Adrenal gland (tissue), 12 donors: ENCODE measurements around the gene OR7C2. TPM values are rescaled to one million over a fixed set of nuclear protein-coding genes. Genes with fewer than 3 reads are reported as not detected.

ENCODE experiments used
- DNase-seq, 7 donors: peaks; one replicate each; pipeline ENCODE4 v3.0.0-alpha.2; 2019 to 2020
- H3K27ac ChIP-seq, 5 donors: fragments of 200-600 bp; sonication (generic) in 4 of 5; 1 replicate in 3 of 5; 2 replicates in 2 of 5; pipeline versions ENCODE4 v1.5.1 to v1.8.0; 2016 to 2020; ENCODE audit warnings: mild to moderate bottlenecking in 1 of 5
- H3K27me3 ChIP-seq: fragments of 200-600 bp; 2 replicates; pipeline ENCODE4 v1.8.0; 2021
- H3K36me3 ChIP-seq, 2 donors: fragments of 200-600 bp; replicated peaks in 1 of 2; 1 replicate in 1 of 2; 2 replicates in 1 of 2; pipeline versions ENCODE4 v1.5.1 to v1.8.0; 2018 to 2022
- H3K4me1 ChIP-seq, 2 donors: fragments of 200-600 bp; replicated peaks in 1 of 2; 1 replicate in 1 of 2; 2 replicates in 1 of 2; pipeline versions ENCODE4 v1.5.1 to v1.8.0; 2018 to 2021
- H3K4me3 ChIP-seq, 4 donors: fragments of 200-600 bp; sonication (generic) in 3 of 4; one replicate each; pipeline ENCODE4 v1.5.1; 2016 to 2018
- H3K9me3 ChIP-seq, 3 donors: fragments of 200-600 bp; sonication (generic) in 1 of 3; replicated peaks in 1 of 3; 1 replicate in 2 of 3; 2 replicates in 1 of 3; pipeline versions ENCODE4 v1.5.1 to v1.8.0; 2016 to 2021
- CTCF ChIP-seq, 6 experiments: fragments of 450-650 bp in 4 of 6; fragments of 200-600 bp in 2 of 6; sonication (generic) in 1 of 6; IDR thresholded peaks; 1 replicate in 5 of 6; 2 replicates in 1 of 6; pipeline versions ENCODE4 v1.5.1 to v1.8.0; 2016 to 2021; ENCODE audit warnings: antibody characterized with exemption in 6 of 6, mild to moderate bottlenecking in 2 of 6, moderate library complexity in 1 of 6
- POLR2A ChIP-seq, 2 donors: fragments of 450-650 bp; IDR thresholded peaks; one replicate each; pipeline ENCODE4 v1.6.1; 2017; ENCODE audit warnings: antibody characterized with exemption in 2 of 2, mild to moderate bottlenecking in 2 of 2, moderate library complexity in 1 of 2
- WGBS, 4 donors: extraction: QIAGEN DNeasy Blood & Tissue Kit in 2 of 4; methylation state at CpG; one replicate each; pipeline versions ENCODE4 v1.1.5 to v1.1.7; 2013 to 2017; 5-methylcytosine and 5-hydroxymethylcytosine counted together
- intact Hi-C, 2 donors: fragments of 100-400 bp; cut with DNase I; formaldehyde crosslinking; loops; one replicate each; pipeline versions ENCODE4 v1.14.1 to v1.15.0; 2022 to 2023
- polyA plus RNA-seq, 3 donors: library from polyadenylated mRNA; stranded (reverse); fragments of 200-250 nt in 2 of 3; fragments of 350-450 nt in 1 of 3; fragmentation: Illumina TruSeq in 1 of 3; extraction: RNeasy Lipid Tissue Mini Kit (QIAGEN cat#74804) in 1 of 3; gene quantifications; one replicate each; pipeline ENCODE4 v1.2.3, GENCODE V29; 2013 to 2014
- total RNA-seq, 9 donors: library from RNA; depleted of rRNA in 4 of 9; stranded (reverse); fragments of >200 nt in 4 of 9; fragments of 120-200 nt in 1 of 9; fragmentation: NEBNext Ultra II Directional in 1 of 9; extraction: Animal tissue kit (Norgen Biotek cat#: 25700) in 1 of 9; gene quantifications; one replicate each; pipeline versions ENCODE4 v1.1.0 to v1.2.4, GENCODE V29; 2013 to 2023
- donor health status: healthy with polysubstance abuse.
- donor health status: Bipolar disorder and iron deficiency.
- donor health status: DM: yes; HTN: yes; CAD: no.
- donor health status: DM: no; HTN: no; CAD: no.
- donor health status: DM: no; HTN: no; CAD: no.
- donor health status: DM: yes; HTN: yes; CAD: no.

OR7C2 gene
- total and polyA plus RNA-seq, 12 donors = not detected

- intact Hi-C loops = no loop called here
- H3K4me1 ChIP-seq = no peaks in the 10 kb centered on the region
- H3K36me3 ChIP-seq = no peaks in the 10 kb centered on the region
- 56 to 65% (median 61%) methylated on average over 5 of the region's 5 CpGs for WGBS, 4 donors
- no peak for DNase-seq
- peaks cover 30% of the 10 kb centered on the region for H3K27me3 ChIP-seq
- no peaks in the 10 kb centered on the region for H3K9me3 ChIP-seq
- TF ChIP-seq CTCF (IDR thresholded peaks at IDR 0.05) (no peak), POLR2A (IDR thresholded peaks at IDR 0.05) (no peak)
- no peak overlapping the region for H3K4me3 ChIP-seq
- H3K27ac ChIP-seq = no peak overlapping the region
Measured at GRCh38 chr19:14977128-14977527, 35.8 kb downstream of the OR7C2 start.

GRCh38 chr19:14978161-14978776 is 37.0 kb downstream of the OR7C2 start:
- DNase-seq = no peak
- H3K36me3 ChIP-seq = no peaks in the 10 kb centered on the region
- H3K9me3 ChIP-seq = no peaks in the 10 kb centered on the region
- no peaks in the 10 kb centered on the region for H3K4me1 ChIP-seq
- no peak overlapping the region for H3K27ac ChIP-seq
- no peak overlapping the region for H3K4me3 ChIP-seq
- TF ChIP-seq POLR2A (IDR thresholded peaks at IDR 0.05) (no peak), CTCF (IDR thresholded peaks at IDR 0.05) (no peak)
- H3K27me3 ChIP-seq = peaks cover 30% of the 10 kb centered on the region
- 52 to 73% (median 64%) methylated on average over 6 of the region's 6 CpGs for WGBS, 4 donors
- intact Hi-C loops = no loop called here

- TF ChIP-seq POLR2A (IDR thresholded peaks at IDR 0.05) = no peak
- TF ChIP-seq CTCF (IDR thresholded peaks at IDR 0.05) = no peak
- Histone ChIP-seq H3K4me1 (no peaks in the 10 kb centered on the region), H3K27ac (no peak within 1 kb of the TSS), H3K9me3 (no peaks in the 10 kb centered on the region), H3K4me3 (no peak within 1 kb of the TSS), H3K36me3 (no peaks in the 10 kb centered on the region), H3K27me3 (peaks cover 30% of the 10 kb centered on the region)
- intact Hi-C loops = no loop called here
- WGBS, 4 donors = 0 to 8% (median 2%) methylated on average over 2 to 84 of the region's 84 CpGs
- no peak for DNase-seq
Measured at GRCh38 chr19:14979476-14980255, 38.4 kb downstream of the OR7C2 start, which contains the start of gene SLC1A6. TSS of gene SLC1A6 (minus strand) at chr19:14979864. CDS start at chr19:14972910, 6,954 bp downstream.

GRCh38 chr19:14985133-14985532 is 43.8 kb downstream of the OR7C2 start:
- TF ChIP-seq CTCF (IDR thresholded peaks at IDR 0.05) (no peak), POLR2A (IDR thresholded peaks at IDR 0.05) (no peak)
- Histone ChIP-seq H3K27ac (no peak overlapping the region), H3K4me3 (no peak overlapping the region), H3K27me3 (peaks cover 10% of the 10 kb centered on the region), H3K36me3 (no peaks in the 10 kb centered on the region), H3K9me3 (no peaks in the 10 kb centered on the region), H3K4me1 (no peaks in the 10 kb centered on the region)
- 64 to 69% (median 68%) methylated on average over 5 of the region's 5 CpGs for WGBS, 4 donors
- intact Hi-C loops = no loop called here
- DNase-seq = no peak

Other genes starting within 250 kb of the OR7C2 start
- gene ADGRE2, start 162.9 kb upstream of the OR7C2 start, total RNA-seq = 10 to 100 TPM in 4 of 9 donors, 1 to 10 TPM in 4, under 1 TPM in 1; 0.11 to 47.9 (median 8.3) TPM
- 1 to 10 TPM; 1.7 to 6.4 (median 2.8) TPM for gene ADGRE2, start 162.9 kb upstream of the OR7C2 start, polyA plus RNA-seq
- gene OR7A5, start 106.3 kb upstream of the OR7C2 start, total RNA-seq = under 1 TPM in 4 of 9 donors, not detected in 5; under 0.01 to 0.41 (median 0.23) TPM
- gene OR7A5, start 106.3 kb upstream of the OR7C2 start, polyA plus RNA-seq = under 1 TPM; 0.03 to 0.16 (median 0.11) TPM
- gene OR7C1, start 106.3 kb upstream of the OR7C2 start, total RNA-seq = 1 to 10 TPM in 5 of 9 donors, under 1 TPM in 4; 0.74 to 4.7 (median 1.5) TPM
- gene OR7C1, start 106.3 kb upstream of the OR7C2 start, polyA plus RNA-seq = 1 to 10 TPM in 2 of 3 donors, under 1 TPM in 1; 0.34 to 1.3 (median 1.3) TPM
- not detected for gene OR7A10, start 92.6 kb upstream of the OR7C2 start, total RNA-seq
- gene OR7A10, start 92.6 kb upstream of the OR7C2 start, polyA plus RNA-seq = not detected
- not detected for gene OR7A17, start 55.4 kb upstream of the OR7C2 start, total RNA-seq
- not detected for gene OR7A17, start 55.4 kb upstream of the OR7C2 start, polyA plus RNA-seq
- gene SLC1A6, start 38.4 kb downstream of the OR7C2 start, total RNA-seq = under 1 TPM in 1 of 9 donors, not detected in 8; 0.11 TPM
- not detected for gene SLC1A6, start 38.4 kb downstream of the OR7C2 start, polyA plus RNA-seq
- gene CASP14, start 108.0 kb downstream of the OR7C2 start, total RNA-seq = not detected
- not detected for gene CASP14, start 108.0 kb downstream of the OR7C2 start, polyA plus RNA-seq
- gene OR1I1, start 140.7 kb downstream of the OR7C2 start, total RNA-seq = not detected
- gene OR1I1, start 140.7 kb downstream of the OR7C2 start, polyA plus RNA-seq = not detected
- gene SYDE1, start 165.9 kb downstream of the OR7C2 start, total RNA-seq = 10 to 100 TPM in 8 of 9 donors, 1 to 10 TPM in 1; 5.0 to 45.1 (median 31.2) TPM
- 10 to 100 TPM in 2 of 3 donors, 1 to 10 TPM in 1; 2.5 to 14.2 (median 11.5) TPM for gene SYDE1, start 165.9 kb downstream of the OR7C2 start, polyA plus RNA-seq